K562 (cell line): ENCODE results near the gene BACH1. TPM values are rescaled to one million over a fixed set of nuclear protein-coding genes. Genes with fewer than 3 reads are reported as not detected.

Experiments used
- ATAC-seq: fragments of 200-7000 bp; cut with Tn5 transposase; 3 replicates; pipeline ENCODE4 v1.9.1; 2020; ENCODE audit warnings: moderate library complexity
- BruUV-seq: library from RNA; stranded (reverse); fragments of 400-500 nt; replicated peaks from 2 replicates; lab custom pipeline; 2021; lab: Mats Ljungman, UMichigan
- CTCF ChIA-PET: fragments of 300-600 bp; formaldehyde crosslinking; extraction: SDS; loops from one replicate; lab custom pipeline; 2021; ENCODE audit warnings: low intra/inter-chr PET ratio; lab: Yijun Ruan, JAX
- POLR2A ChIA-PET: fragments of 300-600, 350-650 bp; sonication (Branson Sonifier 250); formaldehyde crosslinking; extraction: SDS; loops from one replicate; lab custom pipeline; 2021; ENCODE audit warnings: antibody characterized with exemption, inconsistent platforms; lab: Yijun Ruan, JAX
- DNase-seq, 4 experiments: peaks; one replicate each; pipeline versions ENCODE4 v3.0.0 to v3.0.0-alpha.2; 2011 to 2018; ENCODE audit warnings: low spot score in 3 of 4, mixed read lengths in 3 of 4; ENCODE audit errors: extremely low read depth in 1 of 4
- FAIRE-seq: peaks from 2 replicates; lab custom pipeline; 2011; peaks lifted over from hg19 to GRCh38; lab: Jason Lieb, UNC
- H2AFZ ChIP-seq: 2 replicates; pipeline ENCODE4 v1.6.0; 2011; ENCODE audit warnings: low read depth, low read length, control low read depth, inconsistent platforms
- H3K27ac ChIP-seq: fragments of 200-600 bp; 3 replicates; pipeline ENCODE4 v1.8.0; 2011; ENCODE audit warnings: low read depth, mild to moderate bottlenecking, control low read depth, inconsistent platforms, low read length, moderate library complexity, mixed read lengths; ENCODE audit errors: extremely low read depth
- H3K27me3 ChIP-seq, 2 experiments: fragments of 300-600 bp in 1 of 2; 2 replicates in 1 of 2; 3 replicates in 1 of 2; pipeline versions ENCODE4 v1.6.0 to v1.8.0; 2011; ENCODE audit warnings: inconsistent platforms in 2 of 2, low read length in 2 of 2, mild to moderate bottlenecking in 1 of 2, mixed read lengths in 1 of 2, moderate library complexity in 1 of 2; ENCODE audit not compliant: control insufficient read depth in 2 of 2, insufficient read depth in 2 of 2
- H3K36me3 ChIP-seq: fragments of 300-600 bp; 3 replicates; pipeline ENCODE4 v1.8.0; 2011; ENCODE audit warnings: mild to moderate bottlenecking, low read length, inconsistent platforms; ENCODE audit not compliant: control insufficient read depth, insufficient read depth
- H3K4me1 ChIP-seq, 2 experiments: fragments of 200-600 bp in 1 of 2; replicated peaks in 1 of 2; 2 replicates in 1 of 2; 3 replicates in 1 of 2; pipeline versions ENCODE4 v1.5.1 to v1.8.0; 2011; ENCODE audit warnings: inconsistent platforms in 2 of 2, low read length in 2 of 2, mild to moderate bottlenecking in 1 of 2, mixed read lengths in 1 of 2, moderate library complexity in 1 of 2; ENCODE audit not compliant: control insufficient read depth in 2 of 2, insufficient read depth in 2 of 2
- H3K4me2 ChIP-seq: 2 replicates; pipeline ENCODE4 v1.6.1; 2011; ENCODE audit warnings: low read length, control low read depth, inconsistent platforms, mixed read lengths; ENCODE audit not compliant: insufficient read depth
- H3K4me3 ChIP-seq: fragments of 200-600 bp; sonication (generic), shearing (Covaris generic); 2 replicates; pipeline ENCODE4 v1.5.1; 2016; ENCODE audit warnings: control low read depth, inconsistent platforms
- H3K79me2 ChIP-seq: fragments of 200-600 bp; 3 replicates; pipeline ENCODE4 v1.8.0; 2011; ENCODE audit warnings: low read length, inconsistent platforms; ENCODE audit not compliant: control insufficient read depth, insufficient read depth
- H3K9ac ChIP-seq, 2 experiments: 2 replicates each; pipeline versions ENCODE4 v1.6.0 to v1.6.1; 2011; ENCODE audit warnings: low read depth in 2 of 2, low read length in 2 of 2, control low read depth in 1 of 2, inconsistent platforms in 1 of 2, mild to moderate bottlenecking in 1 of 2, mixed read lengths in 1 of 2; ENCODE audit not compliant: insufficient read depth in 1 of 2
- H3K9me1 ChIP-seq: one replicate; pipeline ENCODE4 v1.6.0; 2011; ENCODE audit warnings: inconsistent platforms, mild to moderate bottlenecking, low read length, moderate library complexity; ENCODE audit not compliant: control insufficient read depth, insufficient read depth
- H3K9me3 ChIP-seq: replicated peaks from 2 replicates; pipeline ENCODE4 v1.5.1; 2011; ENCODE audit warnings: low read depth, low read length, inconsistent platforms; ENCODE audit not compliant: control insufficient read depth, insufficient read depth
- H4K20me1 ChIP-seq: replicated peaks from 2 replicates; pipeline ENCODE4 v1.6.1; 2011; ENCODE audit warnings: low read length, inconsistent platforms, mixed read lengths; ENCODE audit not compliant: control insufficient read depth, insufficient read depth
- C11orf30 ChIP-seq: fragments of 450-650 bp; IDR thresholded peaks from 2 replicates; pipeline ENCODE4 v1.6.1; 2016; ENCODE audit warnings: low read depth, mild to moderate bottlenecking
- MAFG ChIP-seq: fragments of 450-650 bp; conservative IDR thresholded peaks from 2 replicates; pipeline ENCODE4 v1.6.1; 2016; ENCODE audit warnings: missing genetic modification characterization, missing compliant biosample characterization
- STAT5A ChIP-seq: IDR thresholded peaks from 2 replicates; pipeline ENCODE4 v1.6.1; 2012; ENCODE audit warnings: low read length, inconsistent platforms, borderline replicate concordance
- ZNF316 ChIP-seq: fragments of 450-650 bp; IDR thresholded peaks from 2 replicates; pipeline ENCODE4 v1.6.1; 2016
- WGBS: fragments of 100-300 bp; shearing (Covaris generic); methylation state at CpG from one replicate; pipeline ENCODE4 v1.1.6; 2016; ENCODE audit warnings: low coverage, mixed read lengths; ENCODE audit not compliant: insufficient coverage; ENCODE audit errors: missing lambda C conversion rate; 5-methylcytosine and 5-hydroxymethylcytosine counted together
- in situ Hi-C: fragments of 300-500 bp; cut with MboI; formaldehyde crosslinking; loops from 4 replicates; pipeline ENCODE4 v1.15.0; 2018; ENCODE audit warnings: inconsistent platforms, mixed read lengths
- intact Hi-C: fragments of 100-400 bp; cut with micrococcal nuclease; formaldehyde crosslinking; loops from 2 replicates; pipeline ENCODE4 v1.14.2; 2022
- polyA plus RNA-seq, 8 experiments: library from polyadenylated mRNA; depleted of rRNA in 4 of 8; stranded (reverse) in 5 of 8; unstranded in 3 of 8; fragments of >200 nt; fragmentation: Nextera tagmentation in 2 of 8; fragmentation: Illumina TruSeq in 1 of 8; extraction: Ambion mirVana in 2 of 8; extraction: Trizol in 1 of 8; gene quantifications; 2 replicates each; pipeline versions ENCODE4 v1.2.1 to v1.2.3, GENCODE V29; 2011 to 2014; ENCODE audit warnings: inconsistent platforms in 1 of 8, missing spikeins in 1 of 8
- total RNA-seq, 7 experiments: library from RNA; depleted of rRNA in 6 of 7; stranded (reverse); fragments of >200 nt in 6 of 7; fragmentation: Illumina TruSeq in 2 of 7; extraction: Trizol in 2 of 7; gene quantifications; 2 replicates each; pipeline versions ENCODE4 v1.2.1 to v1.2.3, GENCODE V29; 2011 to 2021; ENCODE audit warnings: low replicate concordance in 1 of 7

Gene BACH1
- total and polyA plus RNA-seq, 9 of the 15 experiments (the other 6 are each of a cell fraction or from before 2014, with no cell fraction given), result 10.6 to 58.5 (median 28.6) TPM

DNA sequence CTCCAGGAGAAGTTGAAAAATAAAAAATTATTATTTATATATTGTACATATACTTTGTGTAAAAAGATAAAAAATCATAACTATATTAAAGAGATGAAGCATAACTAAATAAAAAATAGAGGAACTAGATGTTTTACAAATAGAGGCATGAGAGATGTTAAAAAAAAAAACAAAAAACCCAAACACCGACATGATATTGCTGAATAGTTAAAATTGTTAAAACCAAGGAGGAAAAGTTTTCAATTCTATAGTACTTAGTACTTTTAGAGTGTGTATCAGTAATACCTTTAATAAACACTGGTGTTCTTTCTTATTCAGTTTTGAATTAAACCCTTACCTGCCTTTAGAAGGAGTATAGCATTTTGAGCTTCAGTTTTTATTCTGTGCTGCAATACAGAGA, 32.1 kb downstream of the BACH1 start:
- ChIA-PET POLR2A (interaction anchor here (0.6 to 1.8 kb wide), 7 partner anchors 9 to 30 kb away, joined by 3 to 5 read pairs (median 3); no protein-coding TSS in a partner anchor), CTCF (no interaction called here)
- DNase-seq, result no peak
- H3K9ac ChIP-seq, result no peak overlapping the region
- H3K27me3 ChIP-seq, result no peaks in the 10 kb centered on the region
- H4K20me1 ChIP-seq, result no peaks in the 10 kb centered on the region; the same call in 1 of the 2 replicates
- H3K9me1 ChIP-seq, result no peaks in the 10 kb centered on the region
- intact Hi-C loops, result no loop called here
- peaks cover 63% of the 10 kb centered on the region for H3K79me2 ChIP-seq
- H2AFZ ChIP-seq, result no peak overlapping the region
- 97% methylated on average over 1 of the region's 1 CpG for WGBS
- no TSS peak for BruUV-seq
- no peak overlapping the region for H3K4me2 ChIP-seq
- no peak overlapping the region for H3K27ac ChIP-seq
- peak; percentile 82 for TF ChIP-seq ZNF316
- 0 out of 2 replicates have a peak, but pooled peaks have one; percentile 21 for TF ChIP-seq MAFG
- TF ChIP-seq STAT5A, result no peak
- peak; percentile 53; the same call in 1 of the 2 replicates for TF ChIP-seq C11orf30
- TF ChIP-seq, all 486 proteins: peak for 3
- no peak overlapping the region for H3K4me3 ChIP-seq
- H3K4me1 ChIP-seq, result peaks cover 0 to 15% of the 10 kb centered on the region in 2 experiments; a peak in 2 of 5 replicates
- FAIRE-seq (no peak), ATAC-seq (no peak)
- in situ Hi-C loops, result no loop called here
- no peaks in the 10 kb centered on the region for H3K9me3 ChIP-seq
- peaks cover 77% of the 10 kb centered on the region for H3K36me3 ChIP-seq
